DND-41 (cell line): ENCODE results near the gene KLHL30.

Source experiments
- EZH2 ChIP-seq: IDR thresholded peaks from 3 replicates; pipeline ENCODE4 v1.6.1; 2012; ENCODE audit warnings: borderline replicate concordance, low read depth, mild to moderate bottlenecking, moderate library complexity, low read length, inconsistent platforms; ENCODE audit not compliant: severe bottlenecking
- TF ChIP-seq, protein P1 (sequence below): IDR thresholded peaks from 2 replicates; pipeline ENCODE4 v1.5.1; 2012; ENCODE audit warnings: borderline replicate concordance, low read length, moderate library complexity, mild to moderate bottlenecking; ENCODE audit not compliant: poor library complexity, severe bottlenecking; ENCODE audit errors: extremely low read depth

DNA sequence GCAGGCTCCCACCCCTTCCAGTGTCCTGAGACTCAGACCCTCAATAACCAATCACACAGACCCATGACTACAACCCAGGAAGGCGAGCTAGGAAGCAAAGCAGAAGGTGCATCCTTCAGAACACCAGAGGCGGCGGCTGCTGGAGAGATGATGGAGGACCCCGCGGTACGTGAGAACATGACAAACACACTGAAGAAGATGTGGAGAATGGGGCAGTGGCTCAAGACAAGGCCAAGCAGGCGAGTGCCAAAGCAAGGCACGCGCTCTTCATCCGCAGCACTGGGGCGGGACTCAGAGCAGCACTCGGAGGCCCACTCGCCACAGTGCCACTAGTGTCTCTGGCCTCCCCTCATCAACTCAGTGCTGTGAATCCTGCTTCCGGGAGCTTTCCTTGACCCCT lies 34.0 kb downstream of the KLHL30 start:
- TF ChIP-seq, protein P1, sequence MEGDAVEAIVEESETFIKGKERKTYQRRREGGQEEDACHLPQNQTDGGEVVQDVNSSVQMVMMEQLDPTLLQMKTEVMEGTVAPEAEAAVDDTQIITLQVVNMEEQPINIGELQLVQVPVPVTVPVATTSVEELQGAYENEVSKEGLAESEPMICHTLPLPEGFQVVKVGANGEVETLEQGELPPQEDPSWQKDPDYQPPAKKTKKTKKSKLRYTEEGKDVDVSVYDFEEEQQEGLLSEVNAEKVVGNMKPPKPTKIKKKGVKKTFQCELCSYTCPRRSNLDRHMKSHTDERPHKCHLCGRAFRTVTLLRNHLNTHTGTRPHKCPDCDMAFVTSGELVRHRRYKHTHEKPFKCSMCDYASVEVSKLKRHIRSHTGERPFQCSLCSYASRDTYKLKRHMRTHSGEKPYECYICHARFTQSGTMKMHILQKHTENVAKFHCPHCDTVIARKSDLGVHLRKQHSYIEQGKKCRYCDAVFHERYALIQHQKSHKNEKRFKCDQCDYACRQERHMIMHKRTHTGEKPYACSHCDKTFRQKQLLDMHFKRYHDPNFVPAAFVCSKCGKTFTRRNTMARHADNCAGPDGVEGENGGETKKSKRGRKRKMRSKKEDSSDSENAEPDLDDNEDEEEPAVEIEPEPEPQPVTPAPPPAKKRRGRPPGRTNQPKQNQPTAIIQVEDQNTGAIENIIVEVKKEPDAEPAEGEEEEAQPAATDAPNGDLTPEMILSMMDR: no peak
- TF ChIP-seq EZH2: no peak
